Left hindlimb (tissue), 1 donor: Measurements from ENCODE around the gene DGCR8.
"Not testable (repeated sequence)": the region's sequence is repeated elsewhere in the genome, so short reads cannot be mapped to it uniquely, and the experiment has no call there.

ENCODE experiments used
- DNase-seq: peaks from one replicate; pipeline ENCODE4 v3.0.0-alpha.2; 2018

DGCR8 gene

DNA sequence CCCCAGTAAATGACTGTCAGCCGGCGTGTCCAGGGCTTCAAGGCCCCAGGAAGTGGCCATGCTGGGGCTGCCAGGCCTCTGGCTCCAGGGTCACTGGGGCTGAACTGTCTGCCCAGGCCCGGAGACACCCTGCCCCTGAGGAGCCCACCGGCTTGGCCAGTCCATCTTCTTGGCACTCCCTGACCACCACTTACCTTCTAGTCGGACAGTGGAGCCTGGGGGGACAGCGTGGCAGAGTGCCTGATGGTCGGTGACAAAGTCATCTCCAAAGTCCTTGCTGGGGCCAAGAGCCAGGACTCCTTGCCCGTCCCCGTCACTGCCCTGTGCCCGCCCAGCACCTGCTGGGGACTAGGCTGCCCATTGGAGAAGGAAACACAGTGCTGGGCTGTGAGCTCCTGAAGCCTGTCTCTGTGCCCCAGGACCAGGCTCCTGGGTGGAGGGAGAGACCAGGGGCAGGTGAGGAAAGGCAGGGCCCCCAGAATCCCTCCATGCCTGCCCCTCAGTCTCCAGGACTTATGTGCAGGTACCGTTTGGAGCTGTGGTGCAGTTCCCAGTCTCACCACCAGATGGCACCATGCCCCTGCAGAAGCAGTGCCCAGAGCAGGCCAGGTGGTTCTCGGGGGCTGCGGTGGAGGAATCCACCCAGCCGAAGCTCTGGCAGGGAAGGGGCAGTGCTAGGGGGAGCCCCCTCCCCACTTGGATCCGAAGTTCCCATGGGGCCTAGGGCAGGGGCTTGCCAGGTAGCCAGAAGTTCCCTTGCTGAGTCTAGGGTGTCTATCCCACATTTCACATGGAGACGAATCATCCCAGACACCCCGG, 76.8 kb downstream of the DGCR8 start:
- peak; percentile 91 for DNase-seq

- no peak for DNase-seq
Measured at GRCh38 chr22:20157430-20158183, 77.6 kb downstream of the DGCR8 start.

DNA sequence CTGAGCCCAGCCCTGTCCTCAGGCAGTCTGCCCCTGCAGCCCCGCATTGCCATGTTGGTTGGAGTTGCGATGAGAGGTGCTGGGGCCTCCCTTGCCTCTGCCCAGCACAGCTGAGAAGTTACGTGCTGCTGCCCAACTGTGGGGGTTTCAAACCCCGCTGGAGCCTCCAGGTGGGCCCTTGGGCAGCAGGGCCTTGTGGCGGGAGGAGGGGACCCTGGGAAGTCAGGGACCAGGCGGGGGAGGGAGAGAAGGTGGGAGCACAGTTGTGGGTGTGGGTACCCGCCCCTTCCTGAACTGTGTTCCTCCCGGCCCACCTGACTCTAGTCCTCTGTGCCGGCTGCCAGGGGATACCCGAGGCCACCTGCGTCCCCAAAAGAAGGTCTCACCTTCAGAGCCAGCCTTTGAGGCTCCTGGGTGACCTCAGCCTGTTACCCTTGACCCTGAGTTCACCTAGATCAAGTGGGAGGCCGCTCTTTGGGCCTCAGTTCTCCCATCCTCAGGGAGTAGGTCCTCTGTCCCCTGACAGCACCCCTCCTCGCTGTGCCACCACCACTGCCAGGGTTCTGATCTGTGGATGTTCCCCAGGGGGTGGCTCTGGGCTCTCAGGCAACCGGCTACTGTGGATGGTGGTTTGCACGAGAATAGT, 78.5 kb downstream of the DGCR8 start:
- DNase-seq: no peak

GRCh38 chr22:20159076-20159475, 79.0 kb downstream of the DGCR8 start:
- no peak for DNase-seq

GRCh38 chr22:20159531-20159930, 79.5 kb downstream of the DGCR8 start:
- DNase-seq: not testable (repeated sequence)

GRCh38 chr22:20160041-20160440, 80.0 kb downstream of the DGCR8 start:
- no peak for DNase-seq
